Middle frontal gyrus (tissue), 1 donor: Measurements from ENCODE around the gene HEPACAM2.
A peak's percentile ranks its signal among the peaks of the same experiment; 100 is the strongest.

Experiments
- DNase-seq: peaks from one replicate; pipeline ENCODE4 v3.0.0-alpha.2; 2015; ENCODE audit warnings: low spot score; ENCODE audit errors: extremely low spot score

Gene HEPACAM2

DNA sequence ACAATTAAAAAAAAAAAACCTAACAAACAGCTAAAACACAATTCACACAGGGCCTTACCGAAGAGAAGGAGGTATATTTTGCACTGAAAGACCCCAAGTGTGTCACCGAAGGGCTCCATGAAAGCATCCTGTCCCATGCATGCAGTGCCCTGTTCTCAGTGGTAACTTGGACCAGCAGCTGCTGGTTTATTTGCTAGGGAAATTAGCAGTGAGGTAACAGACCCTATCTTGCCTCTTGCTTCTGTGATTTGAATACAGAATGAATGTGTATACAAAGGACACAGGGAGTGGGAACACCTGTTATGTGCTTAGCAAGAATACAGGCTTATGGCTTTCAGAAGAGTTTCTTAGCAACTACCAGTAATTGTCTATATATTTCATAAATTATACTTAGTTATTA is at the start of gene HEPACAM2:
Gene HEPACAM2, minus strand, starts transcription at position 160 of the 400 bp plus-strand sequence.
- no peak for DNase-seq

DNA sequence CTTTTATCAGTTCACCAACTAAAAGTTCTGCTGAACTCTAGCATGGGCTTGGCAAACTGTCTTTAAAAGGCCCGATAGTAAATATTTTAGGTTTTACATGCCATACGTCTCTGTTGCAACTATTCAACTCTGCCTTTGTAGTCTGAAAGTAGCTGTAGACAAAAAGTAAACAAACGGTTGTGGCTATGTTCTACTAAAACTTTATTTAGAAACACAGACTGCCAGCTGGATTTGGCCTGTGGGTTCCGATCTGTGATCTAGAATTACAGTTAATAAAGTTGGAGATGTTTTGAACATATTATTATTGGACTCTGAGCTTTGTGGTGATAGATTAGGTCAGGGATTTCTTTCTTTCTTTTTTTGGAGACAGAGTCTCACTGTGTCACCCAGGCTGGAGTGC is 39.0 kb upstream of the HEPACAM2 start:
- no peak for DNase-seq

DNA sequence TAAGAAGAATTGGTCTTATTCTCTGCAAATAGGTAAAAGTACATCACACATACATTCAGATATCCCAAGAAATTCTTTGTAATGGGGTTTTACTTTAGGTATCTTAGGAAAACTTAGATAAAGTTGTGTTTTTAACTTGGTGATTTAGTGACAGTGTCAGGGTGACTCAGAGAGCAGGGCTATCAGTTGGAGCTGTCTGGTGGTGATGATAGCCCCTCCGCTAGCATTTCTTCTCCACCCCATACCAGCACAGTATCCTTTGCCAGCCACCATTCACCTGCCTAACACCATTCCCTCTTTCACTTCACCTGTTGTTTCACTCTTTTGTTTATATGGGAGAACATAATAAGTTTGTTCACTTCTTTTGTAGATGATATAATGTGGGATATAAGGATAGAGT is 36.3 kb upstream of the HEPACAM2 start:
- no peak for DNase-seq

GRCh38 chr7:93258661-93259060 is 32.4 kb upstream of the HEPACAM2 start:
- no peak for DNase-seq

- no peak for DNase-seq
Measured at GRCh38 chr7:93249491-93250148, 23.4 kb upstream of the HEPACAM2 start.

DNA sequence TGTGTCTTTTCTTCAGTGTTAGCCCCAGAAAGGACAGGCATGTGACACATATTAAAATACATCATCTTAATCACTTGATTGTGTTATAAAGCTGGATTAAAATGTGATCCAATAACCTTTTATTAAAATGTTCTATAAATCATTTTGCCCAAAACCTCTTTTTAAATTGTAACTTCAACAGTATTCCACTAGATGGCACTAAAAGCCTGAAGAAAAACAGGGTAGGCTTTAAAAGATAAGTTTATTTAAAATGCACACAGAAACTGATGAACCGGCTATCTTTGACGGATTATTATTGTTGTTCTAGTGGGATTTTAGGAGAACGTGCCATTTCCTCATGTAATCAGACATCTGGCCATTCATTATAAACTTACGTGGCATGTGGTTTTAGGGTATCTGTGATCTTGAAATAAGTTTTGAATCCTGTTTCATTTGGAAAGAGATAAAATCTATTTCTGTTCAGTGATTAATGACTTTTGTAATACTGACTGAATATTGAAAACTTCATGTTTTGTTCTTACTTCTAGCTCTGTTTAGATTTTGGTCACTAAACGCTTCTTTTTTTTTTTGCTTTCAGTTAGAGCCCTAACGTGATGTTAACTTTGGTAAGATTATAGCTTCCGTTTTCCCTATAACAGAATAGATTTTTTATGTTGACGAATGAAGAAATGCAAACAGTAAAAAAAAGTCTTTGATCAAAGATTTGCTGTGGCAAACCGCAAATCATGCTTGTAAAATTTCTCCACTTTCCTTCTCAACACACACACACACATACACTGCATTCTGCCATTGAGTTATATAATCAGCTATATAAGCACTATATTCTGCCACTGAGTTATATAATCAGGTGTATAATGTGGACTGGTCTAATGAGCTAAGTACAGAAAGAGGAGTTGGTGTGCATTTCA is 19.5 kb upstream of the HEPACAM2 start:
- no peak for DNase-seq

- no peak for DNase-seq
Measured at GRCh38 chr7:93242106-93242505, 15.8 kb upstream of the HEPACAM2 start.

GRCh38 chr7:93239824-93240223 is 13.6 kb upstream of the HEPACAM2 start:
- DNase-seq: no peak

DNA sequence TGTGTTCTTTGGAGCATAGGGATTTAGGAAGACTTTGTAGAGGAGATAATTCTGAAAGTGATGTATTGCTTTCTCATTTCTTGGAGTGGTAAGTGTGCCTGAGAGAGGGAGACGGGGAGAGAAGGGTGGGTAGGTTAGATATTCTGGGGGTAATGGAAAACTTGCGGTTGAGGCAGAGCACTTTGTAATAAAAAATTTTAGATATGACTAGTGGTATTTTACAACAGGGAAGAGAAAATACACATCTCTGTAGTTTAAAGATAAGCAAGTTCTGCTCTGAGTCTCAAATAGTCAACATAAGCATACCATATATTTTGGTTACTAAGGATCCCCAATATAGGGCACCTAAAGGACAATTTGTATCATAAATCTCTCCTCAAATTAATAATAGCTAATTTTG is 12.5 kb upstream of the HEPACAM2 start:
- DNase-seq: no peak

- DNase-seq: no peak
Measured at GRCh38 chr7:93238131-93238530, 11.9 kb upstream of the HEPACAM2 start.

- no peak for DNase-seq
Measured at GRCh38 chr7:93235541-93235940, 9.3 kb upstream of the HEPACAM2 start.

GRCh38 chr7:93232673-93233018 is 6.4 kb upstream of the HEPACAM2 start:
- no peak for DNase-seq

DNA sequence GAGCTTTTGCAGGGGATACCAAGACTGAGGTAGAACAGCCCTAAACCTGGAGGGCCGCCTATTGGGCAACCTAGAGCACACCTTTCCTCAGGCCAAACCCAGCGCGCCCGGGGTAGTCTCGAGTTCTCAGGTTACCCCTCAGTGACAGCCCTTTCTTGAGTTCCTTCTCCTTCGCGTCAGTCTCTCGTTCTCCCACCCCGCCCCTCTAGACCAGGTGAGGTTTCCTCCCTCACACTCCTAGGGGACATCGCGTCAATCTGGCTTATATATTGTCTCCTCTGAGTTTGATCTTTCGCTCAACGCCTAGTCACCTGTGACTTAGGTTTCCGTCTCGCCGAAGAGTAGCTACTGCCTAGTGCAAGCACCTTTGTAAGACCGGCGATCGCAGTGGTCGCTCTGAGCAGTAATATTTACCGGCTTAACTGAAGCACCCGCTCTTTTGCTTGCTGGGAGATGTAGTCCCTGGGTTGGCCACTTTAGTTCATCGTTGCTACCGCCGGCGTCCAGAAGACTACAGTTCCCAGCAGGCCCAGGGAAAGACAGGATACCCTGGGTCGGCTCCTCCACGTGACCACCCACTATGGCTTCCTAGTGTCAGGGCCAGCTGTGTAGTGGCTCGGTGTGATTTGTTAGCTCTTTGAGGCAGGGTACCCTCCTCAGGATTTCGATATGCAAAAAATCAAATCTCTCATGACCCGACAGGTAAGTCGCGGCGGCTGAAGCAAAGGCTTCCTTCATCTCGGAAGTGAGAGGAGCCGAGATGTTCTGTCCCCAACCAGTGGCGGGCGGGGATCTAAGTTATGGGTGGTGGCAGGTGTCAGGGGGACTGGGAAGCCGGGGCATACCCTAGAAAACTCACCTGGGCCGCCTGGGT is 5.8 kb upstream of the HEPACAM2 start, which contains the start of gene VPS50:
Gene VPS50, plus strand, starts transcription at position 568 of the 874 bp plus-strand sequence. Its CDS starts 102 bp downstream, at position 670.
- DNase-seq: peak; percentile 94

GRCh38 chr7:93231259-93231658 is 5.0 kb upstream of the HEPACAM2 start:
- DNase-seq: no peak

GRCh38 chr7:93228302-93228701 is 2.0 kb upstream of the HEPACAM2 start:
- no peak for DNase-seq

DNA sequence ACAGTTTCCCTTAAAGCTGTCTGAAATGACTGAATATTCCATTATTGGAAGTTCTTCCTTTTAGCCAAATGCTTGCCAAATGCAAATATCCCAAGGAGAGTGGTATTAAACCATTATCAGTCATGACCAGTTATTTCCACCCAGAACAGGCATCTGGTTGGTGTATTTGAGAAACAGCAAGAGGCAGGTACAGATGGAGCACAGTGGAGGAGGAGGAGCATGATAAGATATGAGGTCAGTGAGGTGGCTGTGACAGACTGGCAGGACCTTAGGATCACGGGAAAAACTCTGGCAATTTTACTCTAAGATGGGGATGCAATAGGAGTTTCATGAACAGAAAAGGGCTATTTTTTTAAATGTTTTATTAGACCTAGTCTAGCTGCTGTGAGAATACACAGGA is 6.4 kb downstream of the HEPACAM2 start:
- no peak for DNase-seq

- no peak for DNase-seq
Measured at GRCh38 chr7:93218997-93219827, 7.1 kb downstream of the HEPACAM2 start.

- no peak for DNase-seq
Measured at GRCh38 chr7:93212881-93213280, 13.4 kb downstream of the HEPACAM2 start.

GRCh38 chr7:93211228-93211818 is 14.9 kb downstream of the HEPACAM2 start:
- no peak for DNase-seq

GRCh38 chr7:93205046-93205445 is 21.2 kb downstream of the HEPACAM2 start:
- DNase-seq: no peak
